Stomach (tissue), 9 donors: Measurements from ENCODE around the gene DCTN5. TPM values are rescaled to one million over a fixed set of nuclear protein-coding genes. Genes with fewer than 3 reads are reported as not detected.

Source experiments
- DNase-seq, 2 donors: peaks; one replicate each; pipeline versions ENCODE4 v3.0.0 to v3.0.0-alpha.2; 2013 to 2019
- H3K27ac ChIP-seq, 5 donors: fragments of 200-600 bp in 4 of 5; sonication (generic) in 4 of 5; one replicate each; pipeline ENCODE4 v1.5.1; 2013 to 2019; ENCODE audit warnings: mild to moderate bottlenecking in 1 of 5, moderate library complexity in 1 of 5
- H3K27me3 ChIP-seq, 3 donors: fragments of 200-600 bp; sonication (generic); one replicate each; pipeline ENCODE4 v1.5.1; 2017 to 2019; ENCODE audit warnings: mixed run types in 1 of 3
- H3K36me3 ChIP-seq, 4 donors: fragments of 200-600 bp; sonication (generic); 1 replicate in 3 of 4; 2 replicates in 1 of 4; pipeline ENCODE4 v1.5.1; 2016 to 2019
- H3K4me1 ChIP-seq, 4 donors: fragments of 200-600 bp; sonication (generic); one replicate each; pipeline ENCODE4 v1.5.1; 2016 to 2019
- H3K4me3 ChIP-seq, 4 donors: fragments of 200-600 bp; sonication (generic) in 3 of 4; one replicate each; pipeline ENCODE4 v1.5.1; 2016 to 2019; ENCODE audit warnings: mild to moderate bottlenecking in 1 of 4
- H3K9me3 ChIP-seq, 4 donors: fragments of 200-600 bp; sonication (generic); one replicate each; pipeline ENCODE4 v1.5.1; 2016 to 2019
- CTCF ChIP-seq, 7 experiments: fragments of 450-650 bp in 4 of 7; fragments of 200-600 bp in 3 of 7; sonication (generic) in 3 of 7; IDR thresholded peaks; one replicate each; pipeline ENCODE4 v1.5.1; 2016 to 2019; ENCODE audit warnings: antibody characterized with exemption in 7 of 7, control low read depth in 2 of 7, mild to moderate bottlenecking in 1 of 7
- EP300 ChIP-seq: sonication (generic); formaldehyde crosslinking; IDR thresholded peaks from one replicate; pipeline ENCODE4 v1.6.1; 2017; ENCODE audit warnings: antibody characterized with exemption
- POLR2A ChIP-seq, 4 donors: fragments of 450-650 bp; IDR thresholded peaks; one replicate each; pipeline ENCODE4 v1.6.1; 2016; ENCODE audit warnings: antibody characterized with exemption in 4 of 4, control low read depth in 2 of 4, mild to moderate bottlenecking in 1 of 4, moderate library complexity in 1 of 4
- POLR2AphosphoS5 ChIP-seq, 3 donors: sonication (generic); formaldehyde crosslinking; IDR thresholded peaks; one replicate each; pipeline ENCODE4 v1.6.1; 2016; ENCODE audit warnings: antibody characterized with exemption in 3 of 3
- WGBS, 5 donors: extraction: QIAGEN DNeasy Blood & Tissue Kit in 3 of 5; methylation state at CpG; one replicate each; pipeline versions ENCODE4 v1.1.5 to v1.1.7; 2013 to 2018; 5-methylcytosine and 5-hydroxymethylcytosine counted together
- intact Hi-C: fragments of 100-400 bp; cut with DNase I; formaldehyde crosslinking; loops from one replicate; pipeline ENCODE4 v1.15.1; 2023; ENCODE audit warnings: low total_unique reads
- polyA plus RNA-seq, 3 donors: library from polyadenylated mRNA; stranded (reverse); fragments of 200-250 nt; gene quantifications; one replicate each; pipeline ENCODE4 v1.2.3, GENCODE V29; 2013
- total RNA-seq, 5 donors: library from RNA; depleted of rRNA; stranded (reverse); fragments of >200 nt; gene quantifications; one replicate each; pipeline versions ENCODE4 v1.1.0 to v1.2.3, GENCODE V29; 2014 to 2016
- donor health status: healthy with polysubstance abuse.
- donor health status: Bipolar disorder and iron deficiency.
- donor health status: healthy.

DCTN5 gene
- total and polyA plus RNA-seq, 8 donors, result 3.5 to 47.4 (median 12.6) TPM

GRCh38 chr16:23678430-23679273, 37.4 kb downstream of the DCTN5 start, which contains the start of gene PLK1:
PLK1 (plus strand) TSS chr16:23678889; CDS start chr16:23678933, 44 bp downstream.
- peak within 1 kb of the TSS; percentile 45 to 67 (median 57) for H3K4me3 ChIP-seq
- peaks cover 10 to 32% (median 19%) of the 10 kb centered on the region in 4 donors for H3K4me1 ChIP-seq
- no peaks in the 10 kb centered on the region for H3K27me3 ChIP-seq
- peak within 1 kb of the TSS; percentile 23 to 68 (median 35) for H3K27ac ChIP-seq
- H3K9me3 ChIP-seq, result no peaks in the 10 kb centered on the region
- TF ChIP-seq EP300 (no peak), POLR2AphosphoS5 (IDR thresholded peaks at IDR 0.05) (peak in 1 of 3 donors; percentile 27), CTCF (IDR thresholded peaks at IDR 0.05) (peak in 3 of 7 experiments; percentile 13 to 46 (median 25)), POLR2A (IDR thresholded peaks at IDR 0.05) (no peak)
- DNase-seq, result peak; percentile 79 to 95
- WGBS, 5 donors, result 0 to 2% (median 1%) methylated on average over 33 to 75 of the region's 75 CpGs
- peaks cover 6 to 50% (median 48%) of the 10 kb centered on the region in 4 donors for H3K36me3 ChIP-seq
- intact Hi-C loops, result no loop called here

DNA sequence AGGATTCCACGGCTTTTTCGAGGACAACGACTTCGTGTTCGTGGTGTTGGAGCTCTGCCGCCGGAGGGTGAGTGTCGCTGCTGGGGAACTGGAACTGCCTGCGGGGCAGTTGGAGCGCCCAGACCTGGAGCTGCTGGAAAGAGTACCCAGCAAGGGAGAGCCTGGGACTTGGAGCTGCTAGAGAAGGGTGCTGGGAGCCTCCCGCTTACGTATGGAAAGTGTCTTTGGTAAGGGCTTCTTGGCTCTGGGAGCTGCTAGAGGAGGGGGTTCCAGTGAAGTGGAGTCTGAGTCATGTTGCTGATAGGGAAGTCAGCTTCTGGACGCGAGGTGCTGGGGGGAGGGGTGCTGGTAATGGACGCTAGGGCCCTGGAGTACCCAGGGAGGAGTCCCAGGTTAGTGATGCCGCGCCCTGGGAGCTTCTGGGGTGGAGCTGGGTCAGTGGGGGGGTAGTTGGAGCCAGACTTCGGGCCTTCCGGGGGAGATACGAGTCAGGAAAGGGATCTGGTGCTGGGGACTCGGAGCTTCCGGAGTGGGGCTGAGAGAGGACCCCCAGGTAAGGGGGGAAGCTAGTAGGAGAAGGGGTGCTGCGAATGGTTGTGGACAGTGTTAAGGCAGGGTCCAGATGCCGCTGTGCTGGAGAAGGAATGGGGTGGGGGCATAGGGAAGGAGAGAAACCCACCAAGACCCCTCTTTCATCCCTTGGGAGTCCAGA, 38.2 kb downstream of the DCTN5 start:
- TF ChIP-seq POLR2A (IDR thresholded peaks at IDR 0.05) (no peak), CTCF (IDR thresholded peaks at IDR 0.05) (no peak), EP300 (no peak), POLR2AphosphoS5 (IDR thresholded peaks at IDR 0.05) (no peak)
- peak in 1 of 2 donors; percentile 76 for DNase-seq
- no peaks in the 10 kb centered on the region for H3K9me3 ChIP-seq
- H3K36me3 ChIP-seq, result peaks cover 12 to 51% (median 48%) of the 10 kb centered on the region in 4 donors
- WGBS, 5 donors, result 6 to 18% (median 11%) methylated on average over 14 to 24 of the region's 24 CpGs
- peaks cover 10 to 32% (median 19%) of the 10 kb centered on the region in 4 donors for H3K4me1 ChIP-seq
- peak overlapping the region; percentile 45 to 67 (median 57) for H3K4me3 ChIP-seq
- H3K27ac ChIP-seq, result peak overlapping the region in 2 of 5 donors; percentile 31 to 44
- no peaks in the 10 kb centered on the region for H3K27me3 ChIP-seq
- intact Hi-C loops, result no loop called here

GRCh38 chr16:23679986-23680336, 38.7 kb downstream of the DCTN5 start:
- Histone ChIP-seq H3K4me3 (peak overlapping the region in 2 of 4 donors; percentile 45 to 67), H3K9me3 (no peaks in the 10 kb centered on the region), H3K36me3 (peaks cover 12 to 51% (median 46%) of the 10 kb centered on the region in 4 donors), H3K27ac (peak overlapping the region in 1 of 5 donors; percentile 44), H3K4me1 (peaks cover 10 to 32% (median 19%) of the 10 kb centered on the region in 4 donors), H3K27me3 (no peaks in the 10 kb centered on the region)
- no peak for TF ChIP-seq EP300
- TF ChIP-seq POLR2A (IDR thresholded peaks at IDR 0.05), result no peak
- TF ChIP-seq CTCF (IDR thresholded peaks at IDR 0.05), result no peak
- TF ChIP-seq POLR2AphosphoS5 (IDR thresholded peaks at IDR 0.05), result no peak
- 34 to 52% (median 41%) methylated on average over 6 of the region's 6 CpGs for WGBS, 5 donors
- intact Hi-C loops, result no loop called here
- no peak for DNase-seq

- intact Hi-C loops, result no loop called here
- H3K4me3 ChIP-seq, result no peak overlapping the region
- 77 to 97% (median 93%) methylated on average over 1 of the region's 1 CpG for WGBS, 5 donors
- H3K27ac ChIP-seq, result no peak overlapping the region
- peaks cover 13 to 64% (median 59%) of the 10 kb centered on the region in 4 donors for H3K36me3 ChIP-seq
- no peaks in the 10 kb centered on the region for H3K27me3 ChIP-seq
- no peaks in the 10 kb centered on the region for H3K9me3 ChIP-seq
- TF ChIP-seq EP300, result no peak
- TF ChIP-seq CTCF (IDR thresholded peaks at IDR 0.05), result no peak
- no peak for DNase-seq
- peaks cover 10 to 32% (median 19%) of the 10 kb centered on the region in 4 donors for H3K4me1 ChIP-seq
These were observed 40.9 kb downstream of the DCTN5 start for GRCh38 chr16:23682181-23682580.
